ENCODE data around the gene GOLGA6C. TPM values are rescaled to one million over a fixed set of nuclear protein-coding genes. Genes with fewer than 3 reads are reported as not detected.
"Not testable (repeated sequence)": the region's sequence is repeated elsewhere in the genome, so short reads cannot be mapped to it uniquely, and the experiment has no call there.

The GOLGA6C gene
- total RNA-seq, 4 donors from 2014 or later = not detected

DNA sequence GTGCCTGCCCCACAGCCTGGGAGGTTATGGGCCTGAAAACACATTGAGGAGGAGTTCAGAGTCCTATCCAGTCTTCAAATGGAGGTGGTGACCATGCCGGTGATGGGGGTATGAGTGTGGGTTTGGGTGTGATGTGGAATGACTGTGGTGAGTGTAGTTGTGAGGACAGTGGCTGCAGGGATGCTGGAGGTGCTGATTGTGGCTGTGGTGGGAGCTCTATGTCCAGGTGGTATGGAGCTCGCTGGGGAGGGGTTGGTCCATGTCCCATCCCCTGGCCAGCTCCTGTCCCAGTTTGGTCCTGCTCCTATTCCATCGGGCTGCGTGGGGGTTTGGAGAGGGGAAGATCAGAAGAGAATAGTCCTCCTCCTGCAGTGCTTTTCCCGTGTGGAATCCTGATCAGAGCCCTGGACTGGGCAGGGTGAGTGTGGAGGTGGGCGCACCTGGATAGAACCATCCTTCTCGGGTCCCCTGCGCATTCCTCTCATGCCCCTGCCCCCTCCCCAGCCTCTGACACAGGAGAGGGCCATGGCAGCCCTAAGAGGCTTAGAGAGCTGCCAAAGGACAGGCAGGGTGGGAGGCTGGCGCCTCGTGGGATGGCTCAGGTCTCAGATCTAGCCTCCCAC is 23.0 kb upstream of the GOLGA6C start:
- no peaks in the 10 kb centered on the region for H3K4me1 ChIP-seq
- no peaks in the 10 kb centered on the region for H3K9me3 ChIP-seq
- no peak overlapping the region for H3K27ac ChIP-seq
- DNase-seq = peak in 1 of 3 donors; percentile 34
- no peaks in the 10 kb centered on the region for H3K27me3 ChIP-seq
- no peak overlapping the region for H3K4me3 ChIP-seq
- no peaks in the 10 kb centered on the region for H3K36me3 ChIP-seq
- no peak for TF ChIP-seq POLR2A (IDR thresholded peaks at IDR 0.05)
- TF ChIP-seq, protein P1, sequence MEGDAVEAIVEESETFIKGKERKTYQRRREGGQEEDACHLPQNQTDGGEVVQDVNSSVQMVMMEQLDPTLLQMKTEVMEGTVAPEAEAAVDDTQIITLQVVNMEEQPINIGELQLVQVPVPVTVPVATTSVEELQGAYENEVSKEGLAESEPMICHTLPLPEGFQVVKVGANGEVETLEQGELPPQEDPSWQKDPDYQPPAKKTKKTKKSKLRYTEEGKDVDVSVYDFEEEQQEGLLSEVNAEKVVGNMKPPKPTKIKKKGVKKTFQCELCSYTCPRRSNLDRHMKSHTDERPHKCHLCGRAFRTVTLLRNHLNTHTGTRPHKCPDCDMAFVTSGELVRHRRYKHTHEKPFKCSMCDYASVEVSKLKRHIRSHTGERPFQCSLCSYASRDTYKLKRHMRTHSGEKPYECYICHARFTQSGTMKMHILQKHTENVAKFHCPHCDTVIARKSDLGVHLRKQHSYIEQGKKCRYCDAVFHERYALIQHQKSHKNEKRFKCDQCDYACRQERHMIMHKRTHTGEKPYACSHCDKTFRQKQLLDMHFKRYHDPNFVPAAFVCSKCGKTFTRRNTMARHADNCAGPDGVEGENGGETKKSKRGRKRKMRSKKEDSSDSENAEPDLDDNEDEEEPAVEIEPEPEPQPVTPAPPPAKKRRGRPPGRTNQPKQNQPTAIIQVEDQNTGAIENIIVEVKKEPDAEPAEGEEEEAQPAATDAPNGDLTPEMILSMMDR (IDR thresholded peaks at IDR 0.05) = no peak

DNA sequence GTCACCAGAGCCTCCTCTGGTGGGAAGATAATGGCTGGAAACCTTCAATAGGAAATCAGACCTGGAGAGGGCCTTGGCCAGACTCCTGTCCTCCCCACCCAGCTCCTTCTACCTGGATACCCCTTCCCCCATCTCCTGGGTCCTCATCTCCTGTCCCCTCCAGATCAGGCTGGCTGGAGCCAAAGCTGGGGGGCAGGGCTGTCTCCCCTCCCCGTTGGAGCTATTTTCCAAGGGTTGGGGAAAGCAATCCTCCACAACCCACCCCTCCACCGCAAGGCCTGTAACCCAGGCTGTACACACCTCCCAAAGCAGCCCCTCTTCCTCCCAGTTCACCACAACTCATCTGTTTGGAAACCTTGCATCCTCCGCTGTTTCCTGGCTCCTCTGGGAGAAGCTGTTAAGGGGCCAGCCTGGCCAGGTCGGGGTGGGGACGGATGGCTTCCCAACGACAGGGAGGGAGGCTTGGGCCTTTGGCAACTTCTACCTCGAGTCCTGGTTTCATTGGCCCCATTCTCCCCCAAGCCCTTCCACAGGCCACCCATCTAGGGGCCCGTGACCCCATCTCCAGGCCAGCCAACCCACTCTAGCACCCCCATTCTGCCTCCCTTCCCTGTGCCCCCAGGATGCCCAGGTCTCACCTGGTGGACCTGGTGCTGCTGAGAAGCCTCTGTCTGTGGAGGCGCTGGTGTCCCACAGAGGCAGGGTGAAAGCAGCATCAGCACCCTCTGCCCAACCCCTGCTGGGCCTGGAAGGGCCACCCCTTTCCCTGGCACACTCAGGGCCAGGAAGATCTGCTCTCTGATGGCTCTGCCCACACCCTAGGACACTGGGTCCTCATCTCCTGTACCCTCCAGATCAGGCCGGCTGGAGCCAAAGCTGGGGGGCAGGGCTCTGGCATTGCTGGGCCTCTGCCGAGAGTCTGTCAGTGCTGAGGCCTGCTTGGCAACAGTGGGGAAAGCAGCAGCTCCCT is 22.1 kb upstream of the GOLGA6C start:
- peak in 1 of 3 donors; percentile 19 for DNase-seq

GRCh38 chr15:75237316-75237982 is 20.7 kb upstream of the GOLGA6C start:
- H3K4me3 ChIP-seq = no peak overlapping the region
- H3K36me3 ChIP-seq = no peaks in the 10 kb centered on the region
- H3K4me1 ChIP-seq = no peaks in the 10 kb centered on the region
- H3K27me3 ChIP-seq = no peaks in the 10 kb centered on the region
- TF ChIP-seq POLR2A (IDR thresholded peaks at IDR 0.05) = no peak
- TF ChIP-seq, protein P1 (IDR thresholded peaks at IDR 0.05) = no peak
- no peaks in the 10 kb centered on the region for H3K9me3 ChIP-seq
- no peak overlapping the region for H3K27ac ChIP-seq
- peak in 1 of 3 donors; percentile 34 for DNase-seq

More for the DNA sequence above, 22.1 kb upstream of the GOLGA6C start:
- H3K27ac ChIP-seq = no peak overlapping the region
- H3K4me1 ChIP-seq = no peaks in the 10 kb centered on the region
- TF ChIP-seq POLR2A (IDR thresholded peaks at IDR 0.05) = no peak
- TF ChIP-seq, protein P1 (IDR thresholded peaks at IDR 0.05) = no peak
- H3K27me3 ChIP-seq = no peaks in the 10 kb centered on the region
- H3K9me3 ChIP-seq = no peaks in the 10 kb centered on the region
- H3K4me3 ChIP-seq = no peak overlapping the region
- no peaks in the 10 kb centered on the region for H3K36me3 ChIP-seq

GRCh38 chr15:75238150-75238549 is 20.0 kb upstream of the GOLGA6C start:
- no peak for TF ChIP-seq POLR2A (IDR thresholded peaks at IDR 0.05)
- TF ChIP-seq, protein P1 (IDR thresholded peaks at IDR 0.05) = no peak
- no peak overlapping the region for H3K4me3 ChIP-seq
- DNase-seq = no peak
- no peak overlapping the region for H3K27ac ChIP-seq
- no peaks in the 10 kb centered on the region for H3K9me3 ChIP-seq
- H3K36me3 ChIP-seq = no peaks in the 10 kb centered on the region
- no peaks in the 10 kb centered on the region for H3K27me3 ChIP-seq
- no peaks in the 10 kb centered on the region for H3K4me1 ChIP-seq

- H3K4me1 ChIP-seq, DNase-seq, H3K27ac ChIP-seq, H3K4me3 ChIP-seq, H3K36me3 ChIP-seq, H3K9me3 ChIP-seq, H3K27me3 ChIP-seq: not testable (repeated sequence)
Observed at GRCh38 chr15:75245741-75246140, 12.4 kb upstream of the GOLGA6C start.

DNA sequence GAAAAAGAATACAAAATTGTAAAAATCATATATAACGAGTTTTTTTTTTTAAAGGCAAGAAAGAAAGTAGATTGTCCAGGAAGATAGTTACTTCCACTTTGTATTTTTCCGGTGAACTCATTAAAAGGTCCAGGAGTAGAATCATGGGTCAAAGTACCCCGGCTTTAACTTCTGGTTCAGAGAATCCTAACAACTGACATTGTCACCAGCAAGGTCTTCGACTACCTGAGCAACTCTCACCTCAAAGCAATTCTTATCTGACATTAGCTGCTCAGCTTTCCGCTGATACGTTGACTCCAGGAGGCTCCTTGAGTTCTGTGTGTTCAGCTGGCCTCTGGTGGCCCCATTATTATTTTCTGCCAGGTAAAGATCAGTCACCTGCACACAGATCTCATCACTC is 9.1 kb upstream of the GOLGA6C start:
- H3K27me3 ChIP-seq, H3K36me3 ChIP-seq, DNase-seq, H3K9me3 ChIP-seq, H3K27ac ChIP-seq, H3K4me1 ChIP-seq, H3K4me3 ChIP-seq: not testable (repeated sequence)

All from Peyer's patch (tissue), 4 donors.